Smooth muscle cell (in vitro differentiated cells): ENCODE data around the gene LSG1. TPM values are rescaled to one million over a fixed set of nuclear protein-coding genes. Genes with fewer than 3 reads are reported as not detected.

Experiments
- DNase-seq: peaks from one replicate; lab custom pipeline; 2025; ENCODE audit not compliant: unreplicated experiment; lab: John Stamatoyannopoulos, UW
- H2AFZ ChIP-seq: fragments of 200-600 bp; sonication (generic); 2 replicates; pipeline ENCODE4 v1.6.0; 2016; ENCODE audit warnings: antibody characterized with exemption, low read depth, mild to moderate bottlenecking
- H3F3A ChIP-seq: fragments of 200-600 bp; sonication (generic); 2 replicates; pipeline ENCODE4 v1.6.0; 2017; ENCODE audit warnings: antibody characterized with exemption, low read depth
- H3K27ac ChIP-seq: fragments of 200-600 bp; sonication (generic); 2 replicates; pipeline ENCODE4 v1.5.1; 2016; ENCODE audit warnings: low read depth, mild to moderate bottlenecking
- H3K27me3 ChIP-seq: fragments of 200-600 bp; sonication (generic); 2 replicates; pipeline ENCODE4 v1.6.1; 2016; ENCODE audit warnings: low read depth, mild to moderate bottlenecking
- H3K36me3 ChIP-seq: fragments of 200-600 bp; sonication (generic); 2 replicates; pipeline ENCODE4 v1.5.1; 2016; ENCODE audit warnings: low read depth
- H3K4me1 ChIP-seq: fragments of 200-600 bp; sonication (generic); 2 replicates; pipeline ENCODE4 v1.5.1; 2016; ENCODE audit warnings: low read depth
- H3K4me2 ChIP-seq: fragments of 200-600 bp; sonication (generic); 2 replicates; pipeline ENCODE4 v1.6.0; 2016; ENCODE audit warnings: mild to moderate bottlenecking
- H3K4me3 ChIP-seq: fragments of 200-600 bp; sonication (generic); 2 replicates; pipeline ENCODE4 v1.5.1; 2016; ENCODE audit warnings: mild to moderate bottlenecking
- H3K79me2 ChIP-seq: fragments of 200-600 bp; sonication (generic); 2 replicates; pipeline ENCODE4 v1.6.0; 2016; ENCODE audit warnings: low read depth, mild to moderate bottlenecking
- H3K9ac ChIP-seq: fragments of 200-600 bp; sonication (generic); 2 replicates; pipeline ENCODE4 v1.6.0; 2016; ENCODE audit warnings: low read depth
- H3K9me3 ChIP-seq: fragments of 200-600 bp; sonication (generic); replicated peaks from 2 replicates; pipeline ENCODE4 v1.5.1; 2016; ENCODE audit warnings: low read depth
- H4K20me1 ChIP-seq: fragments of 200-600 bp; sonication (generic); 2 replicates; pipeline ENCODE4 v1.6.0; 2016; ENCODE audit warnings: low read depth
- WGBS: methylation state at CpG from one replicate; pipeline ENCODE4 v1.1.7; 2016; ENCODE audit warnings: low lambda C conversion rate; 5-methylcytosine and 5-hydroxymethylcytosine counted together
- polyA plus RNA-seq: library from polyadenylated mRNA; unstranded; fragments of >200 nt; fragmentation: Nextera tagmentation; extraction: Ambion mirVana; gene quantifications from 2 replicates; pipeline ENCODE4 v1.2.1, GENCODE V29; 2016
- total RNA-seq: library from RNA; depleted of rRNA; stranded (reverse); fragments of >200 nt; gene quantifications from 2 replicates; pipeline ENCODE4 v1.2.3, GENCODE V29; 2014
- TF ChIP-seq, protein P1 (sequence below): fragments of 200-600 bp; sonication (generic); IDR thresholded peaks from 2 replicates; pipeline ENCODE4 v1.5.1; 2017; ENCODE audit warnings: borderline replicate concordance, mild to moderate bottlenecking, antibody characterized with exemption; ENCODE audit not compliant: insufficient read depth, poor library complexity, severe bottlenecking

Gene LSG1
- total and polyA plus RNA-seq, 2 experiments from 2014 or later, result 14.0 to 29.1 TPM

DNA sequence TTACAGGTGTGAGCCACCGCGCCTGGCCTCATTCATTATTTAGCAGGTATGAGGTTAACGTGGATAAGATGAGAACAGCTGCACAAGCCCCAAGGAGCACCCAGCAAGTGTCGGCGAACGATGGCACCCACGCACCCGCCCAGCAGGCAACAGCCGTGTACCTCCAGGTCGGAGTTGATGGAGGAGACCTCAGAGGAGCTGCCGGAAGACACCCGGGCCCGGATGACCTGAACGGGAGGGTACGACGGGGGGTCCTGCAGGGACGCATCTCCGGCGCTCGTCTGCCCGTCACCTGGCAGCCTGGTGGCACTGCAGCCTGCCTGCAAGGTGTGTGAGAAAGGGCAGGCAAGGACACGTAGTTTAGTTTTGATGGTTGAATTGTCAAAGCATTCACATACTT, 67.9 kb downstream of the LSG1 start:
- Histone ChIP-seq H3K36me3 (no peaks in the 10 kb centered on the region), H3K4me2 (no peak overlapping the region), H3K27ac (no peak overlapping the region), H3K9me3 (no peaks in the 10 kb centered on the region), H3K27me3 (no peaks in the 10 kb centered on the region), H2AFZ (no peak overlapping the region), H3K9ac (no peak overlapping the region), H3K4me3 (no peak overlapping the region), H3K79me2 (no peaks in the 10 kb centered on the region), H4K20me1 (no peaks in the 10 kb centered on the region), H3F3A (no peaks in the 10 kb centered on the region), H3K4me1 (no peaks in the 10 kb centered on the region)
- no peak for DNase-seq
- WGBS, result 95% methylated on average over 22 of the region's 22 CpGs
- TF ChIP-seq, protein P1, sequence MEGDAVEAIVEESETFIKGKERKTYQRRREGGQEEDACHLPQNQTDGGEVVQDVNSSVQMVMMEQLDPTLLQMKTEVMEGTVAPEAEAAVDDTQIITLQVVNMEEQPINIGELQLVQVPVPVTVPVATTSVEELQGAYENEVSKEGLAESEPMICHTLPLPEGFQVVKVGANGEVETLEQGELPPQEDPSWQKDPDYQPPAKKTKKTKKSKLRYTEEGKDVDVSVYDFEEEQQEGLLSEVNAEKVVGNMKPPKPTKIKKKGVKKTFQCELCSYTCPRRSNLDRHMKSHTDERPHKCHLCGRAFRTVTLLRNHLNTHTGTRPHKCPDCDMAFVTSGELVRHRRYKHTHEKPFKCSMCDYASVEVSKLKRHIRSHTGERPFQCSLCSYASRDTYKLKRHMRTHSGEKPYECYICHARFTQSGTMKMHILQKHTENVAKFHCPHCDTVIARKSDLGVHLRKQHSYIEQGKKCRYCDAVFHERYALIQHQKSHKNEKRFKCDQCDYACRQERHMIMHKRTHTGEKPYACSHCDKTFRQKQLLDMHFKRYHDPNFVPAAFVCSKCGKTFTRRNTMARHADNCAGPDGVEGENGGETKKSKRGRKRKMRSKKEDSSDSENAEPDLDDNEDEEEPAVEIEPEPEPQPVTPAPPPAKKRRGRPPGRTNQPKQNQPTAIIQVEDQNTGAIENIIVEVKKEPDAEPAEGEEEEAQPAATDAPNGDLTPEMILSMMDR, result no peak

DNA sequence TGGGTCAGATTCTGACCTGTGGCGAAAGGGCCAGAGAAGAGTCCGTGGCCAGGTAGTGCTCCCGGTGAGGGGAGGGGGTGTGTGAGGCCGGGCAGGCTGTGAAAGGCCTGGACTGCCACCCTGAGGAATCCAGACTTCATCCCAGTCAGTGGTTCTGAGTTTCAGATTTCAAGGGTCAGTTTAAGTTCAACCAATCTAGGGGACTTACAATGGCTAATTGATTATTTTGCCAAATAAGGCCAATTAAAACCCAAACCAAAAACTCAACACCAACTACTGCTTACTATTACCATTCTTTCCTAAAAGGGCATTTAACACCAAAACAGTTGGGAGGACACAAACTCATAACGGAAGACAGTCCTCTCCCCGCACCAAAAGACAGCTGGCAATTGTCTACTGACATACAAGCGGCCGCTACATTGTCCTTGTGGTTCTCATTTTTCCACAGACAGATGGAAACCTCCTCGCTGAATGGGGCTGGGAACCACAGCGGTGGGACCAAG, 69.3 kb downstream of the LSG1 start:
- H3K9ac ChIP-seq, result no peak overlapping the region
- H3K4me2 ChIP-seq, result no peak overlapping the region
- no peaks in the 10 kb centered on the region for H3K27me3 ChIP-seq
- H3K79me2 ChIP-seq, result no peaks in the 10 kb centered on the region
- no peak overlapping the region for H3K4me3 ChIP-seq
- 97% methylated on average over 10 of the region's 10 CpGs for WGBS
- H3F3A ChIP-seq, result no peaks in the 10 kb centered on the region
- H3K36me3 ChIP-seq, result no peaks in the 10 kb centered on the region
- no peaks in the 10 kb centered on the region for H4K20me1 ChIP-seq
- no peak overlapping the region for H3K27ac ChIP-seq
- no peaks in the 10 kb centered on the region for H3K4me1 ChIP-seq
- no peak overlapping the region for H2AFZ ChIP-seq
- no peak for DNase-seq
- TF ChIP-seq, protein P1, result no peak
- no peaks in the 10 kb centered on the region for H3K9me3 ChIP-seq

DNA sequence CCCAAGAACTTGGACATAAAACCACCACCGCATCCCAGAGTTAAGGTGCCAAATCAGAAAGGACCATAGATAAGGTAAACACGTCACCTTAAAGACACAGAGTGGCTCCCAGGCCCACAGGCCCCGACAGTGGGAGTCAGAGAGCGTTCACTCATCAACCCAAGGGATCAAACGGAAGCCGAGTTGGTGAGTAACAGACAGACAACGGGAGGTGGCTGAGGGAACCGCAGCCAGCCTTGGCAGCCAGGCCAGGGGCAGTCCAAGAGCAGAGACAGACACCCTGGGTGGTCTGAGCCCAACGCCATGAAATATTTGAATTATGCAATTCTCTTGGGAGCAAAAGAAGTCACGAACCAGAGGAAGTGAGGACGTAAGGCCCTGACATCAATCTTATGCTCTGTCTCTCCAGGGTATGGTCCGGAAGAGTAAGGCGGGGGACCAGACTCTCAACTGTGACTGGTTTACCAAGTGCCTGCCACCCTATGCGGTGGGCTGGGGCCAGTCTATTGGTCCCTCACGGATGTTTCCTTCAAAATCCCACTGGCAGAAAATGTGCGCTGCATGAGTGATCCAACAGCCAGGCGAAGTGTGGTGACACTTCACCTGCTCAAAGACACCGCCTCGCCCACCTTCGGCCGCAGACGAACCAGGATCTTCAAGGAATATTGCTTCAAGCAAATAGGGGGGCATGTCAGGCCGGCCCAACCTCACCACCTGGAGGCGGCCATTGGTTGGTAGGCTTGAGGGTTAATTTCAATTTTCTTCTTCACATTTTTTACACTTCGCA, 73.0 kb downstream of the LSG1 start:
- no peaks in the 10 kb centered on the region for H4K20me1 ChIP-seq
- WGBS, result 78% methylated on average over 25 of the region's 25 CpGs
- TF ChIP-seq, protein P1, result no peak
- H3K9me3 ChIP-seq, result no peaks in the 10 kb centered on the region
- no peaks in the 10 kb centered on the region for H3K4me1 ChIP-seq
- H3K27me3 ChIP-seq, result no peaks in the 10 kb centered on the region
- H3K79me2 ChIP-seq, result no peaks in the 10 kb centered on the region
- H2AFZ ChIP-seq, result no peak overlapping the region
- H3K27ac ChIP-seq, result peak overlapping the region; percentile 60
- no peak overlapping the region for H3K9ac ChIP-seq
- H3F3A ChIP-seq, result peaks cover 6% of the 10 kb centered on the region
- no peaks in the 10 kb centered on the region for H3K36me3 ChIP-seq
- no peak overlapping the region for H3K4me3 ChIP-seq
- no peak overlapping the region for H3K4me2 ChIP-seq
- DNase-seq, result no peak

DNA sequence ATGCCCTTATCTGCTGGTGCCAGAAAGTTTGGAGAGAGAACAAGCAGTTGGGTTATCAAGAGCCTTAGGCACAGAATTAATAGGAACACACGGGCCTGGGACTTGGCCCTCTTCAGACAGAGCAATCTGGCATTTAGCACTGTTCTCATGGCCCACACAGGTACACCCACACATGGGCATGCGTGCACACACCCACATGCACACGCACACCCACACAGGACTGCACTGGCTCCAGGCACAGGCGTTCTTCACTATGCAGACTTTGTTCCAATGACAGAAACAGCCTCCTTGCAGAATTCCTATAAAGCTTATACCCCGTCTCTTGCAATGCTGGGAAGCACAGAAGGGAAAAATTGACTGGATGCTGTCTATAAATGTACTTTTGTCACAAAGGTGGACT, 75.1 kb downstream of the LSG1 start:
- DNase-seq, result no peak
- H2AFZ ChIP-seq, result no peak overlapping the region
- H3K4me1 ChIP-seq, result no peaks in the 10 kb centered on the region
- no peaks in the 10 kb centered on the region for H4K20me1 ChIP-seq
- H3K9me3 ChIP-seq, result no peaks in the 10 kb centered on the region
- no peaks in the 10 kb centered on the region for H3K79me2 ChIP-seq
- H3K4me3 ChIP-seq, result no peak overlapping the region
- H3F3A ChIP-seq, result peaks cover 9% of the 10 kb centered on the region
- H3K36me3 ChIP-seq, result no peaks in the 10 kb centered on the region
- no peak overlapping the region for H3K4me2 ChIP-seq
- H3K9ac ChIP-seq, result no peak overlapping the region
- H3K27me3 ChIP-seq, result no peaks in the 10 kb centered on the region
- 86% methylated on average over 5 of the region's 5 CpGs for WGBS
- H3K27ac ChIP-seq, result no peak overlapping the region
- TF ChIP-seq, protein P1, result no peak
